HepG2 (cell line): ENCODE results near the gene INHBA. TPM values are rescaled to one million over a fixed set of nuclear protein-coding genes. Genes with fewer than 3 reads are reported as not detected.

Experiments
- ASH2L ChIP-seq: fragments of 300-600, 200-600 bp; sonication (generic); IDR thresholded peaks from 2 replicates; pipeline ENCODE4 v1.7.0; 2017; ENCODE audit warnings: low read depth, mild to moderate bottlenecking, moderate library complexity, mixed read lengths, low read length; ENCODE audit not compliant: insufficient read length
- HNF4G ChIP-seq, 2 experiments: sonication (generic) in 1 of 2; formaldehyde crosslinking in 1 of 2; IDR thresholded peaks; 2 replicates each; pipeline versions ENCODE4 v1.4.0 to v1.6.1; 2011 to 2020; ENCODE audit warnings: borderline replicate concordance in 2 of 2, low read depth in 2 of 2, mild to moderate bottlenecking in 2 of 2, low read length in 1 of 2, missing genetic modification reagents in 1 of 2, moderate library complexity in 1 of 2
- RELA ChIP-seq: sonication (generic); formaldehyde crosslinking; IDR thresholded peaks from 2 replicates; pipeline ENCODE4 v1.4.0; 2020; ENCODE audit warnings: missing genetic modification reagents
- ZFP90 ChIP-seq: sonication (generic); formaldehyde crosslinking; IDR thresholded peaks from 2 replicates; pipeline ENCODE4 v1.8.0; 2022; ENCODE audit warnings: missing genetic modification reagents, mild to moderate bottlenecking, inconsistent platforms, borderline replicate concordance
- ZNF430 ChIP-seq: sonication (generic); formaldehyde crosslinking; IDR thresholded peaks from 2 replicates; pipeline ENCODE4 v1.9.0; 2021; ENCODE audit warnings: mild to moderate bottlenecking, missing genetic modification reagents
- ZNF766 ChIP-seq: sonication (generic); formaldehyde crosslinking; IDR thresholded peaks from 2 replicates; pipeline ENCODE4 v1.5.0; 2020; ENCODE audit warnings: missing genetic modification reagents, borderline replicate concordance
- polyA plus RNA-seq, 8 experiments: library from polyadenylated mRNA; depleted of rRNA in 3 of 8; stranded (reverse) in 7 of 8; unstranded in 1 of 8; fragments of >200 nt; fragmentation: Illumina TruSeq in 4 of 8; extraction: Trizol in 4 of 8; gene quantifications; 2 replicates each; pipeline versions ENCODE4 v1.2.1 to v1.2.3, GENCODE V29; 2011 to 2016; ENCODE audit warnings: low read depth in 4 of 8, missing spikeins in 1 of 8, mixed read lengths in 1 of 8; ENCODE audit not compliant: insufficient read depth in 1 of 8
- total RNA-seq, 5 experiments: library from RNA; depleted of rRNA; stranded (reverse); fragments of >200 nt; fragmentation: Illumina TruSeq; extraction: Trizol; gene quantifications; 2 replicates each; pipeline ENCODE4 v1.2.3, GENCODE V29; 2016; ENCODE audit warnings: low read depth in 1 of 5
- TF ChIP-seq, protein P1 (sequence below): sonication (generic); formaldehyde crosslinking; IDR thresholded peaks from 2 replicates; pipeline ENCODE4 v1.4.0; 2020; ENCODE audit warnings: mild to moderate bottlenecking, missing genetic modification reagents
- TF ChIP-seq, protein P2 (sequence below): sonication (generic); formaldehyde crosslinking; IDR thresholded peaks from 2 replicates; pipeline ENCODE4 v1.8.1; 2023; ENCODE audit warnings: mild to moderate bottlenecking, moderate library complexity, missing genetic modification reagents
- TF ChIP-seq, protein P3 (sequence below): sonication (generic); formaldehyde crosslinking; IDR thresholded peaks from 2 replicates; pipeline ENCODE4 v1.4.0; 2020; ENCODE audit warnings: missing genetic modification reagents
- TF ChIP-seq, protein P4 (sequence below): IDR thresholded peaks from 2 replicates; pipeline ENCODE4 v1.6.1; 2016; ENCODE audit warnings: mild to moderate bottlenecking

INHBA gene
- total and polyA plus RNA-seq, 2 of the 13 experiments (the other 11 are each of a cell fraction or from before 2014, with no cell fraction given), result not detected

DNA sequence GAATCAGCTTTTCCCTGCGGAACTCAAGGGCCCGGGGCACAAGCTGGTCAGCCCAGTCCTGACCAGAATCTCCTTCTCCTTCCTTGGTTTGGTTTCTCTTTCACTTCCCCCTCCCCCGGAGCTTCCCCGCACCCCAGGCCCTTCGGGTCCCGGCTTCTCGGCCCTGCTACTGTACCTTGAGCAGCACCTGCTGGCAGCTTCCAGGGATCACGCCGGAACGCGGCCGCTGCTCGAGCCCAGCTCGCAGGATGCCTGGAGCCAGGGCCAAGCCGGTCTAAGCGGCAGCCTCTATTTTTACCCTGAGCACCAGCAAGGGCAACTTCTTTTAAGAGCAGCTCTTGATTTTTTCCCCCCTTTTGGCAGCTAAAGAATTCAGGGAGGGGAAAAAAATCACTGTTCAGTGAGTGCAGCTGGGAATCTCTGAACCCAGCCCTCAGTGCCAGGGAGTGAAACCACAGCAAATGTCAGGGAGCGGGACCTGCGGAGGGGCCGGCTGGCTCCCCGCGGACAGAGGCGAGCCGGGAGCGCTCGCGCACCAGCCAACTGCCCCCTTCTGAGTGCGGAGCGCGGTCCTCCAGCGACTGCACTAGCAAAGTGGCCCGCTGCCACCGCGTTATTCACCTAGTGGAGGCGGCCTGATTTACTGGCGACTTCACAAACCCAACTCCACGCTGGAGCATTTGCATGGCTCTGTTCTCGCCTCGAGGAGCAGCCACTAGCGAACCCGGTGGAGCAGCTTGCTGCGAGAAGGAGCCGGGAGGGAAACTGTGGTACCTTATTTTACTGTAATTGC lies 2.4 kb upstream of the INHBA start (continued):
- TF ChIP-seq, protein P1, sequence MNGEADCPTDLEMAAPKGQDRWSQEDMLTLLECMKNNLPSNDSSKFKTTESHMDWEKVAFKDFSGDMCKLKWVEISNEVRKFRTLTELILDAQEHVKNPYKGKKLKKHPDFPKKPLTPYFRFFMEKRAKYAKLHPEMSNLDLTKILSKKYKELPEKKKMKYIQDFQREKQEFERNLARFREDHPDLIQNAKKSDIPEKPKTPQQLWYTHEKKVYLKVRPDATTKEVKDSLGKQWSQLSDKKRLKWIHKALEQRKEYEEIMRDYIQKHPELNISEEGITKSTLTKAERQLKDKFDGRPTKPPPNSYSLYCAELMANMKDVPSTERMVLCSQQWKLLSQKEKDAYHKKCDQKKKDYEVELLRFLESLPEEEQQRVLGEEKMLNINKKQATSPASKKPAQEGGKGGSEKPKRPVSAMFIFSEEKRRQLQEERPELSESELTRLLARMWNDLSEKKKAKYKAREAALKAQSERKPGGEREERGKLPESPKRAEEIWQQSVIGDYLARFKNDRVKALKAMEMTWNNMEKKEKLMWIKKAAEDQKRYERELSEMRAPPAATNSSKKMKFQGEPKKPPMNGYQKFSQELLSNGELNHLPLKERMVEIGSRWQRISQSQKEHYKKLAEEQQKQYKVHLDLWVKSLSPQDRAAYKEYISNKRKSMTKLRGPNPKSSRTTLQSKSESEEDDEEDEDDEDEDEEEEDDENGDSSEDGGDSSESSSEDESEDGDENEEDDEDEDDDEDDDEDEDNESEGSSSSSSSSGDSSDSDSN (CRISPR knock-in tag), result peak; percentile 84
- peak; percentile 42 for TF ChIP-seq ASH2L
- TF ChIP-seq, protein P2, sequence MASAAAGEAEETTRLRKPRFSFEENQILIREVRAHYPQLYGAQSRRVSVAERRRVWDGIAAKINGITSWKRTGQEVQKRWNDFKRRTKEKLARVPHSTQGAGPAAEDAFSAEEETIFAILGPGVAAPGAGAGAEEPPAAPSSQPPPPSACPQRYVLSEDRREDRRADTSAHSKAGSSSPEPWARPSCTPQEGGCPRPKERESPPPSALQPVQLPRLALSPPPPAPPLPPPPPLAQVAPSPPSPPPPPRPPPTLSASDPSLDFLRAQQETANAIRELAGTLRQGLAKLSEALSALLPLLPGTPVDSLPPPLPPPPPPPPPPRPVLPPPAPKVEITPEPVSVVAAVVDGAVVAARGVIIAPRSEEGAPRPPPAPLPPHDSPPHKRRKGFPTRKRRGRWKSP (CRISPR knock-in tag), result no peak
- TF ChIP-seq HNF4G (IDR thresholded peaks at IDR 0.05; ENCODE audit: borderline replicate concordance, low read depth, low read length), result no peak
- TF ChIP-seq HNF4G (CRISPR knock-in tag; IDR thresholded peaks at IDR 0.05; ENCODE audit: borderline replicate concordance, low read depth), result no peak
- TF ChIP-seq, protein P3, sequence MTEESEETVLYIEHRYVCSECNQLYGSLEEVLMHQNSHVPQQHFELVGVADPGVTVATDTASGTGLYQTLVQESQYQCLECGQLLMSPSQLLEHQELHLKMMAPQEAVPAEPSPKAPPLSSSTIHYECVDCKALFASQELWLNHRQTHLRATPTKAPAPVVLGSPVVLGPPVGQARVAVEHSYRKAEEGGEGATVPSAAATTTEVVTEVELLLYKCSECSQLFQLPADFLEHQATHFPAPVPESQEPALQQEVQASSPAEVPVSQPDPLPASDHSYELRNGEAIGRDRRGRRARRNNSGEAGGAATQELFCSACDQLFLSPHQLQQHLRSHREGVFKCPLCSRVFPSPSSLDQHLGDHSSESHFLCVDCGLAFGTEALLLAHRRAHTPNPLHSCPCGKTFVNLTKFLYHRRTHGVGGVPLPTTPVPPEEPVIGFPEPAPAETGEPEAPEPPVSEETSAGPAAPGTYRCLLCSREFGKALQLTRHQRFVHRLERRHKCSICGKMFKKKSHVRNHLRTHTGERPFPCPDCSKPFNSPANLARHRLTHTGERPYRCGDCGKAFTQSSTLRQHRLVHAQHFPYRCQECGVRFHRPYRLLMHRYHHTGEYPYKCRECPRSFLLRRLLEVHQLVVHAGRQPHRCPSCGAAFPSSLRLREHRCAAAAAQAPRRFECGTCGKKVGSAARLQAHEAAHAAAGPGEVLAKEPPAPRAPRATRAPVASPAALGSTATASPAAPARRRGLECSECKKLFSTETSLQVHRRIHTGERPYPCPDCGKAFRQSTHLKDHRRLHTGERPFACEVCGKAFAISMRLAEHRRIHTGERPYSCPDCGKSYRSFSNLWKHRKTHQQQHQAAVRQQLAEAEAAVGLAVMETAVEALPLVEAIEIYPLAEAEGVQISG (CRISPR knock-in tag), result peak; percentile 50; the same call in 1 of the 2 replicates
- peak; percentile 48; the same call in 1 of the 2 replicates for TF ChIP-seq ZNF430
- TF ChIP-seq RELA (CRISPR knock-in tag), result no peak
- TF ChIP-seq ZFP90, result peak; percentile 14; the same call in 1 of the 2 replicates
- TF ChIP-seq, protein P4, sequence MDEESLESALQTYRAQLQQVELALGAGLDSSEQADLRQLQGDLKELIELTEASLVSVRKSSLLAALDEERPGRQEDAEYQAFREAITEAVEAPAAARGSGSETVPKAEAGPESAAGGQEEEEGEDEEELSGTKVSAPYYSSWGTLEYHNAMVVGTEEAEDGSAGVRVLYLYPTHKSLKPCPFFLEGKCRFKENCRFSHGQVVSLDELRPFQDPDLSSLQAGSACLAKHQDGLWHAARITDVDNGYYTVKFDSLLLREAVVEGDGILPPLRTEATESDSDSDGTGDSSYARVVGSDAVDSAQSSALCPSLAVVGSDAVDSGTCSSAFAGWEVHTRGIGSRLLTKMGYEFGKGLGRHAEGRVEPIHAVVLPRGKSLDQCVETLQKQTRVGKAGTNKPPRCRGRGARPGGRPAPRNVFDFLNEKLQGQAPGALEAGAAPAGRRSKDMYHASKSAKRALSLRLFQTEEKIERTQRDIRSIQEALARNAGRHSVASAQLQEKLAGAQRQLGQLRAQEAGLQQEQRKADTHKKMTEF, result 0 out of 2 replicates have a peak, but pooled peaks have one; percentile 11
- 0 out of 2 replicates have a peak, but pooled peaks have one; percentile 22 for TF ChIP-seq ZNF766 (CRISPR knock-in tag)
